Measurements from ENCODE around the gene KDM4B. TPM values are rescaled to one million over a fixed set of nuclear protein-coding genes. Genes with fewer than 3 reads are reported as not detected.
"Not testable (repeated sequence)": the region's sequence is repeated elsewhere in the genome, so short reads cannot be mapped to it uniquely, and the experiment has no call there.

KDM4B gene
- total RNA-seq, 4 donors from 2014 or later = 29.2 to 43.8 (median 38.7) TPM

- 87 to 89% methylated on average over 2 to 4 of the region's 4 CpGs for WGBS, 2 donors (ENCODE audit: low coverage in 1 of 2)
- no peaks in the 10 kb centered on the region for H3K36me3 ChIP-seq
- no peak overlapping the region for H3K27ac ChIP-seq
- TF ChIP-seq POLR2A (IDR thresholded peaks at IDR 0.05) (no peak), EP300 (IDR thresholded peaks at IDR 0.05) (no peak), POLR2AphosphoS5 (IDR thresholded peaks at IDR 0.05) (no peak), CTCF (IDR thresholded peaks at IDR 0.05) (no peak)
- H3K4me3 ChIP-seq = no peak overlapping the region
- H3K9me3 ChIP-seq = peaks cover 0 to under 1% (median 0%) of the 10 kb centered on the region in 3 donors
- ATAC-seq = no peak
- no peaks in the 10 kb centered on the region for H3K27me3 ChIP-seq
- H3K4me1 ChIP-seq = no peaks in the 10 kb centered on the region
Measured at GRCh38 chr19:5194641-5195040, 225.7 kb downstream of the KDM4B start.

- not testable (repeated sequence) for H3K36me3 ChIP-seq, ATAC-seq, H3K9me3 ChIP-seq, H3K27ac ChIP-seq, H3K27me3 ChIP-seq, H3K4me1 ChIP-seq, H3K4me3 ChIP-seq
- 79 to 92% methylated on average over 2 to 3 of the region's 3 CpGs for WGBS, 2 donors (ENCODE audit: low coverage in 1 of 2)
Measured at GRCh38 chr19:5195587-5195986, 226.7 kb downstream of the KDM4B start.

GRCh38 chr19:5196832-5197231 lies 227.9 kb downstream of the KDM4B start:
- no peak overlapping the region for H3K27ac ChIP-seq
- no peak for TF ChIP-seq CTCF (IDR thresholded peaks at IDR 0.05)
- no peak for TF ChIP-seq POLR2AphosphoS5 (IDR thresholded peaks at IDR 0.05)
- no peak for TF ChIP-seq EP300 (IDR thresholded peaks at IDR 0.05)
- TF ChIP-seq POLR2A (IDR thresholded peaks at IDR 0.05) = no peak
- 87% methylated on average over 3 of the region's 5 CpGs; no CpG with 5 or more reads in 1 of the 2 donors for WGBS, 2 donors (ENCODE audit: low coverage in 1 of 2)
- no peak overlapping the region for H3K4me3 ChIP-seq
- H3K9me3 ChIP-seq = peaks cover 0 to 22% (median 0%) of the 10 kb centered on the region in 3 donors
- ATAC-seq = no peak
- H3K4me1 ChIP-seq = no peaks in the 10 kb centered on the region
- no peaks in the 10 kb centered on the region for H3K27me3 ChIP-seq
- H3K36me3 ChIP-seq = no peaks in the 10 kb centered on the region

GRCh38 chr19:5200844-5201243 lies 231.9 kb downstream of the KDM4B start:
- no peak overlapping the region for H3K4me3 ChIP-seq
- no peaks in the 10 kb centered on the region for H3K4me1 ChIP-seq
- whole genome bisulfite sequencing, 2 donors (ENCODE audit: low coverage in 1 of 2) = 84 to 87% methylated on average over 4 of the region's 4 CpGs
- no peak overlapping the region for H3K27ac ChIP-seq
- no peak for TF ChIP-seq CTCF (IDR thresholded peaks at IDR 0.05)
- TF ChIP-seq POLR2AphosphoS5 (IDR thresholded peaks at IDR 0.05) = no peak
- TF ChIP-seq EP300 (IDR thresholded peaks at IDR 0.05) = no peak
- TF ChIP-seq POLR2A (IDR thresholded peaks at IDR 0.05) = no peak
- H3K27me3 ChIP-seq = no peaks in the 10 kb centered on the region
- H3K36me3 ChIP-seq = peaks cover 0 to 8% of the 10 kb centered on the region in 2 donors
- H3K9me3 ChIP-seq = peaks cover 0 to 39% (median 0%) of the 10 kb centered on the region in 3 donors
- ATAC-seq = no peak

- ATAC-seq = no peak
- TF ChIP-seq EP300 (IDR thresholded peaks at IDR 0.05) (no peak), POLR2A (IDR thresholded peaks at IDR 0.05) (no peak), POLR2AphosphoS5 (IDR thresholded peaks at IDR 0.05) (no peak), CTCF (IDR thresholded peaks at IDR 0.05) (no peak)
- H3K27me3 ChIP-seq = no peaks in the 10 kb centered on the region
- H3K4me3 ChIP-seq = no peak overlapping the region
- 85 to 100% methylated on average over 1 to 4 of the region's 4 CpGs for WGBS, 2 donors (ENCODE audit: low coverage in 1 of 2)
- no peak overlapping the region for H3K27ac ChIP-seq
- peaks cover 0 to 23% of the 10 kb centered on the region in 2 donors for H3K36me3 ChIP-seq
- H3K9me3 ChIP-seq = peaks cover 0 to 39% (median 0%) of the 10 kb centered on the region in 3 donors
- H3K4me1 ChIP-seq = no peaks in the 10 kb centered on the region
Measured at GRCh38 chr19:5202553-5202952, 233.6 kb downstream of the KDM4B start.

Small RNA genes within 50 kb of the gene (small RNA-seq; reads per million reads assigned to genes)
- gene MIR4747 = 0 reads per million in 4 donors

Other genes starting within 250 kb of the KDM4B start
- 10 to 100 TPM; 35.0 to 82.1 (median 42.0) TPM for gene DPP9, start 245.3 kb upstream of the KDM4B start, total RNA-seq
- 10 to 100 TPM; 14.1 to 23.9 (median 15.3) TPM for gene FEM1A, start 177.4 kb upstream of the KDM4B start, total RNA-seq
- 1 to 10 TPM; 3.6 to 7.9 (median 5.1) TPM for gene TICAM1, start 137.4 kb upstream of the KDM4B start, total RNA-seq
- gene PLIN3, start 101.4 kb upstream of the KDM4B start, total RNA-seq = 10 to 100 TPM; 18.5 to 66.3 (median 34.7) TPM
- 1 to 10 TPM in 1 of 4 donors, not detected in 3; 1.1 TPM for gene ARRDC5, start 66.2 kb upstream of the KDM4B start, total RNA-seq
- 1 to 10 TPM in 1 of 4 donors, under 1 TPM in 3; 0.58 to 1.4 (median 0.73) TPM for gene UHRF1, start 59.6 kb upstream of the KDM4B start, total RNA-seq

All from gastroesophageal sphincter (tissue), 4 donors.